OCI-LY7 (cell line): Measurements from ENCODE around the gene FOXJ2. TPM values are rescaled to one million over a fixed set of nuclear protein-coding genes. Genes with fewer than 3 reads are reported as not detected.

Experiments used
- BruUV-seq: library from RNA; stranded (reverse); fragments of 400-500 nt; replicated peaks from 2 replicates; lab custom pipeline; 2021; lab: Mats Ljungman, UMichigan
- CTCF ChIA-PET: fragments of 300-600 bp; sonication (Branson Sonifier 250); formaldehyde crosslinking; loops from one replicate; lab custom pipeline; 2022; ENCODE audit warnings: antibody characterized with exemption; ENCODE audit not compliant: unreplicated experiment; lab: Charles Lee
- POLR2A ChIA-PET: fragments of 300-600 bp; sonication (Branson Sonifier 250); formaldehyde crosslinking; loops from one replicate; lab custom pipeline; 2022; ENCODE audit warnings: antibody characterized with exemption; lab: Charles Lee
- DNase-seq: peaks from one replicate; pipeline ENCODE4 v3.0.0-alpha.2; 2015; ENCODE audit warnings: low spot score
- H2AFZ ChIP-seq: fragments of 200-600 bp; sonication (generic), shearing (Covaris generic); 2 replicates; pipeline ENCODE4 v1.6.1; 2014; ENCODE audit warnings: mild to moderate bottlenecking, antibody characterized with exemption, low read length, moderate library complexity
- H3K27ac ChIP-seq: fragments of 200-600 bp; sonication (generic); 2 replicates; pipeline ENCODE4 v1.5.1; 2014; ENCODE audit warnings: mixed run types, low read depth, mild to moderate bottlenecking, moderate library complexity, low read length, inconsistent platforms; ENCODE audit not compliant: poor library complexity, severe bottlenecking
- H3K36me3 ChIP-seq: fragments of 200-600 bp; sonication (generic); 2 replicates; pipeline ENCODE4 v1.6.1; 2014; ENCODE audit warnings: mild to moderate bottlenecking, antibody characterized with exemption, low read length, moderate library complexity, mixed read lengths; ENCODE audit not compliant: insufficient read depth
- H3K4me1 ChIP-seq: fragments of 200-600 bp; sonication (generic); 2 replicates; pipeline ENCODE4 v1.5.1; 2014; ENCODE audit warnings: mild to moderate bottlenecking, low read length; ENCODE audit not compliant: insufficient read depth, poor library complexity, severe bottlenecking
- H3K4me2 ChIP-seq: fragments of 200-600 bp; sonication (generic); 2 replicates; pipeline ENCODE4 v1.6.1; 2014; ENCODE audit warnings: mild to moderate bottlenecking, low read length
- H3K4me3 ChIP-seq: fragments of 200-600 bp; sonication (generic); 2 replicates; pipeline ENCODE4 v1.5.1; 2014; ENCODE audit warnings: mild to moderate bottlenecking, low read depth, low read length; ENCODE audit not compliant: poor library complexity, severe bottlenecking
- H3K79me2 ChIP-seq: fragments of 200-600 bp; sonication (generic); 2 replicates; pipeline ENCODE4 v1.6.1; 2016; ENCODE audit warnings: low read depth, mild to moderate bottlenecking, low read length, moderate library complexity, mixed read lengths; ENCODE audit not compliant: insufficient read depth
- H3K9me2 ChIP-seq: fragments of 200-600 bp; sonication (generic); 2 replicates; pipeline ENCODE4 v1.6.1; 2016; ENCODE audit warnings: mild to moderate bottlenecking, low read length, mixed read lengths; ENCODE audit not compliant: insufficient read depth
- H3K9me3 ChIP-seq: fragments of 200-600 bp; sonication (generic); 2 replicates; pipeline ENCODE4 v1.6.1; 2014; ENCODE audit warnings: mild to moderate bottlenecking, mixed run types, low read length, mixed read lengths
- H4K20me1 ChIP-seq: fragments of 200-600 bp; sonication (generic); 2 replicates; pipeline ENCODE4 v1.6.1; 2014; ENCODE audit warnings: mild to moderate bottlenecking, antibody characterized with exemption, low read length, moderate library complexity, mixed read lengths; ENCODE audit not compliant: insufficient read depth
- CTCF ChIP-seq: fragments of 200-600 bp; sonication (generic); conservative IDR thresholded peaks from 2 replicates; pipeline ENCODE4 v1.5.1; 2014; ENCODE audit warnings: mild to moderate bottlenecking, antibody characterized with exemption, low read length, moderate library complexity, mixed read lengths
- EZH2phosphoT487 ChIP-seq: fragments of 200-600 bp; sonication (generic); IDR thresholded peaks from 2 replicates; pipeline ENCODE4 v1.6.1; 2018; ENCODE audit warnings: low read depth, borderline replicate concordance, mild to moderate bottlenecking, mixed run types, antibody characterized with exemption, low read length, moderate library complexity, mixed read lengths
- intact Hi-C: fragments of 100-400 bp; cut with micrococcal nuclease; formaldehyde crosslinking; loops from one replicate; pipeline ENCODE4 v1.10.0; 2022; ENCODE audit not compliant: unreplicated experiment
- total RNA-seq, 2 experiments: library from RNA; depleted of rRNA in 1 of 2; stranded (reverse); fragments of >200 nt in 1 of 2; shearing (Covaris generic) in 1 of 2; gene quantifications; 2 replicates each; pipeline ENCODE4 v1.2.3, GENCODE V29; 2014 to 2022

The FOXJ2 gene
- total RNA-seq, 2 experiments from 2014 or later, result 5.7 to 9.3 TPM

GRCh38 chr12:8034802-8035201 lies 2.3 kb downstream of the FOXJ2 start:
- Histone ChIP-seq H3K79me2 (no peaks in the 10 kb centered on the region), H3K4me1 (peaks cover 53% of the 10 kb centered on the region), H3K36me3 (no peaks in the 10 kb centered on the region), H2AFZ (no peak overlapping the region), H3K4me2 (peak overlapping the region; percentile 93), H3K9me3 (no peaks in the 10 kb centered on the region), H3K4me3 (peak overlapping the region; percentile 87), H4K20me1 (no peaks in the 10 kb centered on the region), H3K9me2 (no peaks in the 10 kb centered on the region), H3K27ac (no peak overlapping the region)
- BruUV-seq, result no TSS peak
- CTCF ChIA-PET, result interaction anchor here (1.2 kb wide), 1 partner anchor 101 kb away, joined by 4 read pairs; no protein-coding TSS in a partner anchor
- no peak for TF ChIP-seq CTCF
- TF ChIP-seq EZH2phosphoT487, result no peak
- no peak for DNase-seq
- intact Hi-C loops, result loop anchor here (10.0 kb wide), 1 partner anchor 390 kb away; no protein-coding TSS in a partner anchor
- POLR2A ChIA-PET, result interaction anchor here (1.1 kb wide), 1 partner anchor 48 kb away, joined by 5 read pairs; the partner anchor contains the start of gene NECAP1

GRCh38 chr12:8035440-8036010 lies 3.0 kb downstream of the FOXJ2 start:
- DNase-seq, result no peak
- Histone ChIP-seq H2AFZ (no peak overlapping the region), H3K9me3 (no peaks in the 10 kb centered on the region), H3K27ac (no peak overlapping the region), H3K36me3 (peaks cover 7% of the 10 kb centered on the region; the same call in 1 of the 2 replicates), H3K9me2 (no peaks in the 10 kb centered on the region), H3K79me2 (no peaks in the 10 kb centered on the region), H3K4me3 (no peak overlapping the region), H4K20me1 (no peaks in the 10 kb centered on the region), H3K4me2 (peak overlapping the region; percentile 93; the same call in 1 of the 2 replicates), H3K4me1 (peaks cover 53% of the 10 kb centered on the region)
- no peak for TF ChIP-seq CTCF
- TF ChIP-seq EZH2phosphoT487, result no peak
- BruUV-seq, result no TSS peak
- intact Hi-C loops, result loop anchor here (10.0 kb wide), 1 partner anchor 391 kb away; no protein-coding TSS in a partner anchor
- CTCF ChIA-PET, result interaction anchor here (1.2 kb wide), 1 partner anchor 102 kb away, joined by 4 read pairs; no protein-coding TSS in a partner anchor
- POLR2A ChIA-PET, result interaction anchor here (0.6 to 1.0 kb wide), 2 partner anchors 9 to 395 kb away, joined by 3 read pairs; no protein-coding TSS in a partner anchor

GRCh38 chr12:8036346-8036745 lies 3.8 kb downstream of the FOXJ2 start:
- Histone ChIP-seq H3K36me3 (peaks cover 9% of the 10 kb centered on the region; the same call in 1 of the 2 replicates), H3K27ac (no peak overlapping the region), H3K4me2 (peak overlapping the region; percentile 43; the same call in 1 of the 2 replicates), H3K4me3 (no peak overlapping the region), H2AFZ (no peak overlapping the region), H3K79me2 (no peaks in the 10 kb centered on the region), H3K9me3 (no peaks in the 10 kb centered on the region), H4K20me1 (no peaks in the 10 kb centered on the region), H3K4me1 (peaks cover 53% of the 10 kb centered on the region), H3K9me2 (no peaks in the 10 kb centered on the region)
- CTCF ChIA-PET, result no interaction called here
- no peak for DNase-seq
- BruUV-seq, result no TSS peak
- intact Hi-C loops, result loop anchor here (10.0 kb wide), 1 partner anchor 392 kb away; no protein-coding TSS in a partner anchor
- TF ChIP-seq EZH2phosphoT487, result no peak
- TF ChIP-seq CTCF, result no peak
- POLR2A ChIA-PET, result interaction anchor here (1.0 kb wide), 1 partner anchor 9 kb away, joined by 3 read pairs; no protein-coding TSS in a partner anchor
